Epidermal melanocyte (primary cell): ENCODE results near the gene PRUNE2.

Experiments used
- DNase-seq: peaks from one replicate; pipeline ENCODE4 v3.0.0; 2011; ENCODE audit warnings: low spot score; ENCODE audit not compliant: insufficient read length

The PRUNE2 gene

DNA sequence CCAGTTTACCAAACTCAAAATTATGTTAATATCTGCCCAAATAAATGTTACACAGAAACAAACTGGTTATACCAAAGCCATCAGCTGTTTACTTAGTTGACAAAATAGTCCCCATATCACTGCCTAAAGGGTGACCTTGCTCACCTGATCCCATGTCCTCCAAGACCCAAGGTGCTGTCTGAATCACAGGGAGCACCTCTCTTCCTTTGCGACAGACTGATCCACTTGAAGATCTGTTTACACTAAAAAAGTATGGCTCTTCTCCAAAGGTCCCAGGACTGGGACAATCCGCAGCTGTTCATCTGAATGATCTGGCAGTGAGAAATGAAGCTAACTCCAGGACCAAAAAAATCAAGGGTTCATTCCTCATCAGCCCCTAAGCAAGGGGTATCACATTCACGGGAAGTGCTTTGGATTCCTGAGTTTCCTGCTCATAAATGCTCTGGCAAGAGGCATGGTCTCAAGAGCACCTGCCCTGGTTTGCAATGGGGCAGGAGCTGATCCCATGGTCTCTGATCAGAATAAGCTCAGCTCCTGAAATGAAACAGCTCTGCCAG lies 5.0 kb downstream of the PRUNE2 start:
- no peak for DNase-seq

DNA sequence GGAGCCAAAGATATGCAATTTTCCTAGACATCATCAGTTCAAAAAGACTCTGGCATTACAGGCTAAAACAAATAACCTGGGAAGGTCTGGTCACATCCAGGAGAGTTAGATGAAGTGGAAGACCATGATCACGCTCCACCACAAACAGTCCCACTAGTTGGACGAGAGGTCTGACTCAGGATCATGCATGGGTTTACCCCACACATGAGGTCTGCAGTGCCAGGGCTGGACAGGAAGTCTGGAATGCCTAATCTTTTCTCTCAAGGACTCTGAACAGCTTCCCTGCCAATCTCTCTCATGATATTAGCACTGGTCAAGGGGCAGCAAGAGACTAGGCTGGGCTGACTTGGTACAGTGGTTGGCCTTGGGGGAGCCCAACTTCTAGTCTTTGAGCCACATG lies 7.1 kb downstream of the PRUNE2 start:
- DNase-seq: no peak

DNA sequence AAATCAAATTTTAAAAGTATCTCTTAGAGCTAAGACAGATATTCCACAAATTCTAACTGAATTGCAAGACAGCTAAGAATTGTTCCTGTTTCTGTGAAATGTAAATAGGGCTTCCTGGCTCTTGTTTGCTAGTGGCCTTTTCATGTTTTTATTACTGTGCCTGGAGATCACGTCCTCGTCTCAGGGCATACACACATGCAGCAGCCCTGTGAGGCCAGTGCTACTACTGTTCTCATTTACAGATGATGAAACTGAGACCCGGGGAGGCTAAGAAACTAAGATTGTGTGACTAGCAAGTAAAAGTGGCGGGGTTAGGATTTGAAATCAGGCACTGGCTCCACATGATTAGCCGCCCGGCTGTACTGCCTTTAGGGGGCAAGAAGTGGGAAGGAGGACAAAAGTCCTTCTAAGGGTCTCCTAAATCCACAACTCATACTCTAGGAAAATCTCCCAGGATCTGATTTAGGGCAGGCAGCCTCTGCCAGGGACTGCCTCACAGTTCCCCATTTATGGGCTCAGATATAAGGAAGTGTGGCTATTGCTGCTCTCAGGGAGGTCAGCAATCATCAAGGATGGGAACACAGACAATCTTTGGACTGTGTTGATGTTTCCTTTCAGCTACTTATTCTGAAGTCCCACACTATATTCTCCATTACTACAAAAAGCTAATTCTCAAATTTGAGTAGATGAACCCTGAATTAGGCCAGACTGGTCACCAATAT lies 7.9 kb downstream of the PRUNE2 start:
- DNase-seq: no peak

DNA sequence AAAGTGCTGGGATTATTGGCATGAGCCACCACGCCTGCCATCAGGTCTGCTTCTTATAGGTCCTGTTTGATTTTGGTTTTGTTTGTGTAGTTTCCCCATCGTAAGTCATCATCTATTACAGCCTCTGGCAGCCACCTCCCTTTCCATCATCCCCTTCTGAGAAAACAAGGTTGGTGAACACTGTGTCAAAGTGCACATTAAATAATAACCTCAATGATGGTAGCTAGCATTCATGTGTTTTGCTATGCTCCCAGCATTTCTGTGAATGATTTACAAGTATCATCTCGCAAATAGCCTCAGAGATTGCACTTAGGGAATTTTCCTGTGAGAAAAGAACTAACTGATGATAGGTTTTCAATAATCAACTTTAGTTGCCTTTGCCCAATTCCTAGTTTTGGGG lies 9.9 kb downstream of the PRUNE2 start:
- DNase-seq: no peak

DNA sequence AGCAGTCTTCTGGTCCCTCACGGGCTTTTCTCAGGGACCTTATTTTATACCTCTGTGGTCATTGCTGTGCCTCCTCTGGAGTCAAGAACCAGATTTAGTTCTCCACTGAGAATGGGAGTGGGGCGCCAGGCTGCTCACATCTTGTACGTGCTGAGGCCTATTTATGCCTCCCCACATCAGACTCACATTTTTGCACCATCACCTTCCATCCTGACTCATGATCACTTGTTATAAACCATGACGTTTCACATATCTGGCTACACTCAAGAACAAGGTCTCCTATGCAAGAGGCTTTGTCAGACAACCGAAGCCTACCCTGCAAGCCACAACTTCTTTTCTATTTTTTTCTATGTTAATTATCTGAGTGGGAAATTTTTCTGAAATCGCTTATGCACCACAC lies 10.7 kb downstream of the PRUNE2 start:
- no peak for DNase-seq

DNA sequence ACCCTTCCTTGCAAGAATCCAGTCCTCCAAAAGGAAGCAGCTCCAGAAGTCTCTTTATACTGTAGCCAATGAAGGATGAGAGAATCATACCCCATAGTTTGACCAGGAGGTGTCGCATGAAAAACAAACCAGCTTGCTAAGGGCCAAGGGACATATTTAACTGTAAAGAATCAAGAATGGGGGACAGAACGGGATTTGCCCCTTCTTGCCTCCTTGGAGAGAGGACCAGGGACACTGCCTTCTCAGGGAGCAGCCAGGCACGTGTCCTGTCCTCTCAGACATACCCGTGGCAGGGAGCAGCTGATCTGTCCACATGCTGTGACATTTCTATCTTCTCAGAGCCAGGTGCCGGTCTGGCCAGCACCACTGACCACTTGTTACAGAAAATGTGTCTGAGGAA lies 11.7 kb downstream of the PRUNE2 start:
- no peak for DNase-seq

DNA sequence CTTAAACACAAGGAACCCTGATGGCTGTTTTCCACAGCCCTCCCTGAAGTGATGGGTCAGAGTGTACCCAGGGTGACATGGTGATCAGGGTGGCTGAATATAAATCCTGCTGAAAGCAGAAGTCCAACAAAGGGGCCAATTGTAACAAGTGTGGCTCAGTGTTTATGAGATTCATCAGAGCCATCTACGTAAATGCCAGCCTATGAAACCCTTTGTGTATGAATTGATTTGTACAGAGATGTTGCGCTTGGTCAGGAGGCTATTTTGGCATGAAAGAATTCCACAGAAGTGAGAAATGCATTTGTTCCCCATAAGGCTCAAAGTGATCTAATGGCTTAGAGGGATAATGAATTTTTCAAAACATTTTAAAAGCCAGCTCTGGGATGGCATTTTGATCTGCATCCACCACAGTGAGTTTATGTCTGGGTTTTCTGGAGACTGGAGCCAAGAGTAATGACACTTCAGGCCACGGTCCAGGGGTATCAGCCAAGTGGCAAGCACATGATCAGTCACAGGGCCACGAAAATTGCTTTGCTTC lies 12.4 kb downstream of the PRUNE2 start:
- peak; percentile 36 for DNase-seq

DNA sequence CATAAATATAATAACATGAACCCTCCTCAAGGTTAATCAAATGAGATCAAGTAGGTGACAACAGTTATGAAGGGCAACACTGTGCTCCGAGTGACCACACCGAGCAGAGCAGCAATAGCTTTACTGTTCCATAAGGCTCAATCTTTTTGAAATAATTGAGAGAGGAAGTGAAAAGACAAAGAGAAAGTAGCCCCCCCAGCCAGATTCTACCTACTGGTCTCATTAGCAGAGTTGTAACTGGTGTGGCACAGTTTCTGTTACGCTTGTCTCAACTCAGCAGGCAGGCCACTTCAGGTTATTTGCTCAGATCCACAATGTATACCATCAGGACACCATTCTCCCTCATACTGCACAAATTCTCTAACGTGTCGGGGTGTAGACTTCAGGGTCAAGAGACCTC lies 14.0 kb downstream of the PRUNE2 start:
- DNase-seq: no peak

DNA sequence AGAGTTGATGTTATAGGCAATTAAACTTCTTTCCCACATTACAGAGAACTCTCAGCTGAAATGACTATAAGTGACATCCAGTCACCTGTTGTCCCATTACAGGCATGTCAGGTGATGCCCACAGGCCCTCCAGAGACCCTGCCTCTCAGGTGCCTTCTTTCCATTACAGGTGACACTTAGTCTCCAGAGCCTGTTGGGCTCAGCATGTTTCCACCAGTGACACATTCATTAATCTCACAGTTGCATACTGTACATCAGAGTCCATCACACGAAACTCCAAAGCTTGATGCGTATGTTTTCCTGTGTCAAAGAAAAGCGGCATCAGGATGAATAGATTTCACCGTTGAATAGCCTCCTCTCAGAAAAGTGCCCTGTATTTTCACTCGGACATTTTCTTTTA lies 14.6 kb downstream of the PRUNE2 start:
- DNase-seq: no peak

DNA sequence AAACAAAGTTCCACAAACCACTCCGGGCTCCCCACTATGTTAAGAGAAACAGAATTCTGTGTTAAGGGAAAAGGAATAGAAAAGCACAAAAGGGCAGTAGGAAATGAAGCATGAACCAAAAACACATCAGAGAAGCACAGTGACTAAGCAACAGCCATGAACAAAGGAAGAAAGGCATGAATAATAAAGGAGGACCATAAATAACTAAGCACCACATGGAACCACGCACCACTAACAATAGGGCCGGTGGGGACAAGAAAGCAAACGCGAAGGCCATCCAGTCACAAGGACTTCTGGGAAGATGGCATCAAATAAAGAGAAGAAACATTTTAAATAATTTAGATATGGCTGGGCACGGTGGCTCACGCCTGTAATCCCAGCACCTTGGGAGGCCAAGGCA lies 18.0 kb downstream of the PRUNE2 start:
- no peak for DNase-seq

DNA sequence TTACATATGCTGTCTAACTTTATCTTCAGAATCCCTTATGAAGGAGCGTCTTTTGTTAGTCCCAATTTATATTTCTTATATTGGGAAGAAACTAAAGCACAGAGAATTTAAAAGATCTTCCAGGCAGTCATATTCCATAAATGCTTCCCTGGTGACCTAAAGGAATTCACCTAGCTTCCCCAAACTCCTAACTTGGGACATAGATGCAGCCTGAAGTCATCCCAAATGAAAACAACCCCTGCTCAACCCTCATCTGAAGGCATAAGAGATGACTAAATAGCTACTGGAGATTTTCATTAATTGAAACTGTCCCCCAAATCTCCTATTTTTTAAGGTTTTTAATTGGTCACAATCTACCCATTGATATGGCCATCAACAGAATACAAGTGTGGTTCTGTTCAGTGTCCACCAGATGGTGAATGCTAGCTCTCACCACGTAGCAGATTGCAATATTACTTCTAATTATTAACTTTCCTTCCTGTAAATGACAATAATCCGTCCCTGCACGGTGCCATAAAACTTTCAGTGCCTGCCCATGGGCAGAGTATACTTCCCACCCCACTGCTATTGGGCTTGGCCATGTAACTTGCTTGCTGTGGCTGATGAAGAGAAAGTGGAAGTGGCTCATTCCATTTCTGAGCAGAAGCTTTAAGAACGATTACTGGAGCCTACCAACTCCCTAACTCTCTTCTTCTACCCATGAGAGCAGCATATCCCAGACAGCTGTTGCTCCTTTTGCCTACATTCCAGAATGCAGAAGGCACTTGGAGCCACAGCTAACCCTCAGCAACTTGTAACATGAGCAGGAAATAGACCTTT lies 18.7 kb downstream of the PRUNE2 start:
- no peak for DNase-seq

DNA sequence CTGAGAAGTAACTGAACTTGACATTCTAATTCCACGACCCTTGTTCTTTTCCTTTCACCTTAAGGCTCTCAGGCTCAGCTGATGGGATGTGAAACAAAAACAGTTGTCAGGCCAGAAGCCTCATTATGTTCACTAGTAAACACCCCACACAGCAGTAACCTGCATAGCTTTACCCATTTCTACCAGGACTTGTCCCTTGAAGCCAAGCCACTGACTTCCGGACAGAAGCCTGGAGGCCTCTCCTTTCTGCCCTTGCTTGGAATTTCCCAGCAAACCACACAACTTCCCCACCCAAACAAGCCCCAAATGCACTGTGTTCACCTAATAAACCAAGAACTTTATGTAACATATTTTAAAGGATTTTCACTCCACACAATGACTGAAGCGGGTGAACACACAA lies 19.6 kb downstream of the PRUNE2 start:
- no peak for DNase-seq

DNA sequence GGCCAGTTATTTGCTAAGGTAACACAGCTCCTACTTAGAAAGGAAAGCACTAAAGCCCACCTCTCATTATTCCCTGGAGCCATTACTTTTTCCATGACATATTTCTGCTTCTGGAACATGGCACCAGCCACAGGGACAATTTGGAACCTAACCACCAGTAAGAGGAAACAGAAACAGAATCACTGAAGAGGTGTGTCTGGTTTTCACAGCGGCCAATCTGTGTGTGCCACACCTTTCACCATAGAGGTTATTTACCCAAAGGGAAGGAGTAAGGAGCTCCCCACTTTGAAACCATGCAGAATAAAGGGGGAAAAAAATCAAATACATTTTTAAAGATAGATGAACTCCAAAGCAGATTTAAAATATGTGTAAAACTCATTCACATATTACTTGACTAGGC lies 21.1 kb downstream of the PRUNE2 start:
- no peak for DNase-seq

DNA sequence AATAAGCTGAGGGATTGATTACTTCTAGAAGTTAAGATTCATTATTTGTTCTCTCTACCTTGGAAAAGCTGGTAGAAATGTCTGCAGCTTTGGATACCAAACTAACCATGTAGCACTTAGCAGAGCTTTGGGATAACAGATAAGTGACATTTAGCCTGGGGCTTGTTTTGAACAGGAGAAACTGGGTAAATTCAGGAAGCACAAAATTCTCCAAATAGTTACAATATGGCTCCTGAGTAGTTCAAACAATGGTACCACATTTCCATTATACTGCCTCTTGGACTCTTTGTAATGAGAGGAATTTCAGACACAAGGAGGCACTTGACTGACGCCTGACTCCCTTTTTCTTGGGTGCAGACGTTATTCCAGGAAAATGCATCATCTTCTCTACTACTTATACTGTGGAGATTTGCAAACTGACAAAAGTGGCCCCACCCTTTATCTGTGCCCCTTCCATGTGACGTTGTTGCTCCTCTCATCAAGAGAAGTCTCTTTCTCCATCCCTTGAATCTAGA lies 22.5 kb downstream of the PRUNE2 start:
- DNase-seq: no peak

DNA sequence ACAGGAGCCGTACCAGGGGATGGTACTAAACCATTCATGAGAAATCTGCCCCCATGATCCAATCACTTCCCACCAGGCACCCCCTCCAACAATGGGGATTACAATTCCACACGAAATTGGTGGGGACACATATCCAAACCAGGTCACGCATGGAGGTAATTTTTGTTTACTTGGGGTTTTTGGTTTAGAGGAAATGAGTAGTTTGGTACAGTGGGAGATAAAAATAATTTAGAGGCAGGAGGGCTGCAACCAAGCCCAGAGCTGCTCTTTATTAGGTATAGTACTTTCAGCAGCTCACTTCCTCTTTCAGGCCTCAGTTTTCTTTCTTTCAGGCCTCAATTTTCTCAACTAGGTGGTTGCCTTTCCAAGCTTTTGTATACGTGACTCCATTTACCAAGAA lies 23.2 kb downstream of the PRUNE2 start:
- DNase-seq: no peak

DNA sequence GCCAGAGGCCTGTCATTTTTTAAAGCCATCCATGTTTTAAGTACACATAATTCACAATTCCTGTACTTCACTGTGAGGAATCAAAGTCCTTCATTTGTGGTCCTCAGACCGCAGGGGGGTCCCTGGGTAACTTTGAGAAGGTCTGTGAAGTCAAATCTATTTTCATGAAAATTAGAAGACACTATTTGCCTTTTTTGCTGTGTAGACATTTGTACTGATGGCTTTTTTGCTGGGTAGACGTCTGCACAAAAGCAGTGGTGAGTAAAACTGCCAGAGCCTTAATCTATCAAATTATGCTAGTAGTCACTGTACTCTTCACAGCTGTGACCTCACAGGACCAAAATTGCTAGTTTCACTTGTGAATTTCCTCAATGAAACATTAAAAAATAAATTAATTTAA lies 25.7 kb downstream of the PRUNE2 start:
- DNase-seq: no peak

DNA sequence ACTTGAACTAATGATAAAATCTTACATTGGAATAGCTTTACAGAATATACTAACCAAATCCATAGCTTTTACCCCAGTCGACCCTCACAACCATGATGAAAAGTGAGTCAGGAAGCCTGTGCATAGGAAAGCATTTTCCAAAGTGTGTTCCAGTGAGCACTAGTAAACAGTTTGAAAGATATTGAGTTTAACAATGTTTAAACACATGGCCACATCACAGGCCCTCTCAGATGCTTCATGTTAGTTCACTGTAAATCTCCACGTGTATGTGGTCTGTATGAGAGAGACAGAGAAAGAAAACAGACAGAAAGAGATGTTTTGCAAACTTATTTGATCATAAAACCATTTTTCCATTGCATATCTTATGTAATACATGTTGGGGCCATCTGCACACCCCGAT lies 27.0 kb downstream of the PRUNE2 start:
- no peak for DNase-seq

DNA sequence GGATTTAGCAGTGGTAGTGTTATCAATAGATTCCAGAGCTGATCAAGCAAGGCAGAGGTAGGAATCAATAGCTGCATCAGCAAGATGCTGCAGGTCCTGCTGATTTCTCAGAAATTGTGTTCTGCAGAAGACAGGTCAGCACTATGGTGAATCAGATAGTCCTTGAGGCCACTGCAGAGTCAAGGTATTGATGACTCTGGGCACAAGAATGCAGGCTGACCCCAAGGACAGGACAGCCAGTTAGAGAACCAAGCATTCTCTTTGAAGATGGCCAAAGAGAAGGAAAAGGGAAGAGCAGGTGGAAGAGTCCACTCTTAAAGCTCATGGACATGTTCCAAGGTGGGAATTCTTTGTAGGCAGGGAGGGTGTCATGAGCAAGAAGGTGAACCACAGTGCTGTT lies 28.0 kb downstream of the PRUNE2 start:
- DNase-seq: no peak

DNA sequence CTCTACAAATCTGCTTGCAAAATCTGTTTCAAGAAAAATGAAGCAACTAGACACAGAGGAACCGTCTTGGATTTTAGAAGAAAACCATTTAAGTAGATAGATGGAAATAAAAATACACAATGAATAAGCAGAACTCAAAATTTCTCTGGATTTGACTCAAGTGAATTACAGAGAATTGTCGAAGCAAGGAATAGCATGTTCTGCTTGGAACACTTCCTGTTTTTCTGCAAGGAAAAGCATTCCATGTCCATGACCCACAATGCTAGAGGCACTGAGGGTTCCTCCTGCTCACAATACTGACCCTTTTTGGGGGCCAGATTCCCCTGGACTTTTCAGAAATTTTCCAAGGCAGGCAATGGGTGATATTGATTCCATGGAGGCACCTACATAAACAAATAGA lies 29.8 kb downstream of the PRUNE2 start:
- DNase-seq: no peak

DNA sequence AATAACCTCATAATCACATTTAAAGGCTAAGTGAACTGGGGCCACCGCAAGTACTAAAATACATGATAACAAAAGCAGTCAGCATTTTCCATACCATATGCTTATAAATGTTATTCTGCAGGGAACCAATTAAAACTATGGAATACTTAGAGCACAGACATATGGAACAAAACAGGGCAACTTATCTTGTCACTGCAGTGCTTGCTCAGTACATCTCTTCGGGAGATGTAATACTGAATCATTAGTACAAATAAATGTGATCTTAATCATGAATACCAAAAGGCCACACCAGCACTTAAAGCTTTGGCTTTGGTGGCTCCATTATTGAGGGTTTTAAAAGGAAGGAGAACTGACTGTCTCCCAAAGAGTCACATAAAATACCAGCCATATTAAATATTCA lies 32.1 kb downstream of the PRUNE2 start:
- no peak for DNase-seq

DNA sequence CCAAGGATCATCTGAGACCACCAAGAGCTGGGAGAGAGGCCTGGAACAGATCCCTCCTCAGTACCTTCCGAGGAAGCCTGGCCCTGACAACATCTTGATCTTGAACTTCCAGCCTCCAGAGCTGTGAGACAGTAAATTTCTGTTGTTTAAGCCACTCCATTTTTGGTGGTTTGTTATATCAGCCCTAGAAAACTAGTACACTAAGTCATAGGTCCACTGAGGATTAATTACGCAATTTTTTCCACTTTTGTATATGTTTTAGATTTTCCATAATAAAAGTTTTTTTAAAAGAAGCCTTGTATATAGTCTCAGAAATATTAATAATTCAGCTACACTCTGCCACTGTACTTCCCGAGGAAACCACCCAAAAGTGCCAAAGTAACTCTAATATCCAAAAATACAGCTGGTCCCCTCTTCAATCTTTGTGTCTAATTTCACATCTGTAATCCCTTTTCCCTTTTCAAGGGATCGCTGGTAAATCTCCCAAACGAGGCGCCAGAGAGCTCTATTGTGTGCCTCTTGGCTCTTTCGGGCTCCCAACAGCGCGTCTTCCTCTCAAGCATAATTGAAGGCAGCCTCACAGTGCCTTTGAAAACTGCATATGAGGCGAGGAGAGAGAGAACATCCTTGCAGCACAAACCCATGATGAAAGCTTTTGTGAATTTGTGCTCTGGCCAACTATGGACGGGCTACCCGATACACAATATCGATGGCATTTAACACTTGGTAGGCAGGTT lies 32.7 kb downstream of the PRUNE2 start:
- no peak for DNase-seq

DNA sequence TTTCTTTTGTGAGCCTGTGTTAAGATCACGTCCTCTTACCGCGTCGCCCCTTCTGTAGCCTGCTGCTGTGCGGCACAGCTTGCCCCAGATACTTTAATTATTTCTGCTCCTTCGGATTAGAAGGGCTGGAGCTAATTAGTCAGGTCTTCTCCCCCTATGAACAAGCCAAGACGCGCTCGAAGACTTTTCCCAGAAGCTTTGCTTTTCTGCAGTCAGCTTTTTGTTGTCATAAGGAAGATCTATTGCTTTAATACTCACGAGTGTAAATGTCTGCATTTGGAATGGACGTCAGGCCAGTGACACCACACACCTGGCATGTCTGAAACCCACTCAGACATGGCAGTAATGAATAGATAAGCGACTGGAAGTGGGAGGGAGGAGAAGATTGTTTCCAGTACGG lies 37.0 kb downstream of the PRUNE2 start:
- DNase-seq: no peak
